LoVo (cell line): ENCODE data around the gene KPNA1.
A peak's percentile ranks its signal among the peaks of the same experiment; 100 is the strongest.

Source experiments
- DNase-seq: peaks from one replicate; pipeline ENCODE4 v3.0.0-alpha.2; 2016; ENCODE audit warnings: low spot score

The KPNA1 gene

GRCh38 chr3:122382888-122383666, 131.7 kb downstream of the KPNA1 start, which contains the start of gene MIX23:
Gene MIX23, minus strand, starts transcription at chr3:122383231. Its CDS starts 7 bp downstream, at chr3:122383224.
- peak; percentile 93 for DNase-seq

- DNase-seq, result no peak
These were observed 136.8 kb downstream of the KPNA1 start for GRCh38 chr3:122377975-122378374.

- DNase-seq, result no peak
These were observed 140.7 kb downstream of the KPNA1 start for GRCh38 chr3:122374034-122374433.
